ENCODE measurements around the gene IL12A. TPM values are rescaled to one million over a fixed set of nuclear protein-coding genes. Genes with fewer than 3 reads are reported as not detected.

IL12A gene
- total RNA-seq, 2 donors from 2014 or later = 0.31 to 3.9 TPM

DNA sequence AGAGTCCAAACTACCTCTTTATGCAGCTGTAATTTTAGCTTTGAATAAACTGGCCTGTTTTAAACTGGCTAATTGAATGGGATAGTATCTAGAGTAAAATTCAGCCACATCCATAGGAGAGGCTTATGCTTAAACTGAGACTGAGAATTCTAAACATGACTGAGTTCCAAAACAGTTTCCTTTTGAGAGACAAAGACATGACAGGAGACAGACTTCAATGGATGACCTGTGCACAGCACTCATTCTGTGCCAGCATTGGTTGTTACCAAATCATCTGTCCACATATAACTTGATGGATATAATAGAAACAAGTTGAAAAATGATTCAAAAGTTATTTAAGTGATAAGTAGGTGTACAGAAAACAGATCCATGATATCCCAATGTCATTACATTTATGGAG, 20.9 kb downstream of the IL12A start:
- Histone ChIP-seq H3K4me3 (no peak overlapping the region), H3K27ac (no peak overlapping the region), H3K27me3 (no peaks in the 10 kb centered on the region), H3K9me3 (no peaks in the 10 kb centered on the region), H3K4me1 (no peaks in the 10 kb centered on the region), H3K36me3 (no peaks in the 10 kb centered on the region)
- TF ChIP-seq, protein P1, sequence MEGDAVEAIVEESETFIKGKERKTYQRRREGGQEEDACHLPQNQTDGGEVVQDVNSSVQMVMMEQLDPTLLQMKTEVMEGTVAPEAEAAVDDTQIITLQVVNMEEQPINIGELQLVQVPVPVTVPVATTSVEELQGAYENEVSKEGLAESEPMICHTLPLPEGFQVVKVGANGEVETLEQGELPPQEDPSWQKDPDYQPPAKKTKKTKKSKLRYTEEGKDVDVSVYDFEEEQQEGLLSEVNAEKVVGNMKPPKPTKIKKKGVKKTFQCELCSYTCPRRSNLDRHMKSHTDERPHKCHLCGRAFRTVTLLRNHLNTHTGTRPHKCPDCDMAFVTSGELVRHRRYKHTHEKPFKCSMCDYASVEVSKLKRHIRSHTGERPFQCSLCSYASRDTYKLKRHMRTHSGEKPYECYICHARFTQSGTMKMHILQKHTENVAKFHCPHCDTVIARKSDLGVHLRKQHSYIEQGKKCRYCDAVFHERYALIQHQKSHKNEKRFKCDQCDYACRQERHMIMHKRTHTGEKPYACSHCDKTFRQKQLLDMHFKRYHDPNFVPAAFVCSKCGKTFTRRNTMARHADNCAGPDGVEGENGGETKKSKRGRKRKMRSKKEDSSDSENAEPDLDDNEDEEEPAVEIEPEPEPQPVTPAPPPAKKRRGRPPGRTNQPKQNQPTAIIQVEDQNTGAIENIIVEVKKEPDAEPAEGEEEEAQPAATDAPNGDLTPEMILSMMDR (IDR thresholded peaks at IDR 0.05) = no peak
- DNase-seq (ENCODE audit: low spot score) = no peak

- H3K4me1 ChIP-seq = no peaks in the 10 kb centered on the region
- DNase-seq (ENCODE audit: low spot score) = no peak
- no peak overlapping the region for H3K27ac ChIP-seq
- TF ChIP-seq, protein P1 (IDR thresholded peaks at IDR 0.05) = no peak
- H3K36me3 ChIP-seq = no peaks in the 10 kb centered on the region
- no peaks in the 10 kb centered on the region for H3K9me3 ChIP-seq
- H3K27me3 ChIP-seq = no peaks in the 10 kb centered on the region
- H3K4me3 ChIP-seq = no peak overlapping the region
These were observed 21.9 kb downstream of the IL12A start for GRCh38 chr3:160010578-160010977.

- Histone ChIP-seq H3K4me1 (no peaks in the 10 kb centered on the region), H3K36me3 (no peaks in the 10 kb centered on the region), H3K27me3 (no peaks in the 10 kb centered on the region), H3K4me3 (no peak overlapping the region), H3K27ac (no peak overlapping the region), H3K9me3 (no peaks in the 10 kb centered on the region)
- TF ChIP-seq, protein P1 (IDR thresholded peaks at IDR 0.05) = no peak
- no peak for DNase-seq (ENCODE audit: low spot score)
These were observed 23.5 kb downstream of the IL12A start for GRCh38 chr3:160012108-160012507.

GRCh38 chr3:160016972-160017371, 28.3 kb downstream of the IL12A start:
- Histone ChIP-seq H3K27me3 (no peaks in the 10 kb centered on the region), H3K36me3 (no peaks in the 10 kb centered on the region), H3K27ac (no peak overlapping the region), H3K9me3 (no peaks in the 10 kb centered on the region), H3K4me3 (no peak overlapping the region), H3K4me1 (no peaks in the 10 kb centered on the region)
- DNase-seq (ENCODE audit: low spot score) = no peak
- TF ChIP-seq, protein P1 (IDR thresholded peaks at IDR 0.05) = no peak

GRCh38 chr3:160018959-160019358, 30.3 kb downstream of the IL12A start:
- Histone ChIP-seq H3K27me3 (no peaks in the 10 kb centered on the region), H3K4me3 (no peak overlapping the region), H3K27ac (no peak overlapping the region), H3K4me1 (no peaks in the 10 kb centered on the region), H3K9me3 (no peaks in the 10 kb centered on the region), H3K36me3 (no peaks in the 10 kb centered on the region)
- no peak for DNase-seq (ENCODE audit: low spot score)
- TF ChIP-seq, protein P1 (IDR thresholded peaks at IDR 0.05) = no peak

GRCh38 chr3:160020057-160020711, 31.5 kb downstream of the IL12A start:
- TF ChIP-seq, protein P1 (IDR thresholded peaks at IDR 0.05) = no peak
- DNase-seq (ENCODE audit: low spot score) = no peak
- Histone ChIP-seq H3K27me3 (no peaks in the 10 kb centered on the region), H3K4me1 (no peaks in the 10 kb centered on the region), H3K9me3 (no peaks in the 10 kb centered on the region), H3K4me3 (no peak overlapping the region), H3K27ac (no peak overlapping the region), H3K36me3 (no peaks in the 10 kb centered on the region)
